Activated naive CD8-positive, alpha-beta T cell treated with anti-CD3 and anti-CD28 coated beads, Interleukin-2, amount 10 ng/mL, durations not matched to agents 7 days and 5 days (primary cell): ENCODE measurements around the gene CLDN19. TPM values are rescaled to one million over a fixed set of nuclear protein-coding genes. Genes with fewer than 3 reads are reported as not detected.
A peak's percentile ranks its signal among the peaks of the same experiment; 100 is the strongest.

Experiments used
- ATAC-seq: fragments of 150-1000 bp; cut with Tn5 transposase; one replicate; pipeline ENCODE4 v1.10.0; 2021; ENCODE audit warnings: low read depth, moderate library complexity
- POLR2A ChIA-PET: fragments of 350-600 bp; sonication (Branson Sonifier 250); formaldehyde crosslinking; loops from one replicate; lab custom pipeline; 2021; ENCODE audit warnings: antibody characterized with exemption; lab: Charles Lee
- DNase-seq: peaks from one replicate; pipeline ENCODE4 v3.0.0; 2021
- H3K27ac Mint-ChIP-seq: one replicate; pipeline ENCODE4 v1.8.0; 2022; ENCODE audit warnings: mild to moderate bottlenecking, mixed read lengths
- H3K27me3 Mint-ChIP-seq: one replicate; pipeline ENCODE4 v1.8.0; 2022; ENCODE audit warnings: mild to moderate bottlenecking, moderate library complexity, mixed read lengths
- H3K36me3 Mint-ChIP-seq: one replicate; pipeline ENCODE4 v1.8.0; 2021; ENCODE audit warnings: mild to moderate bottlenecking, mixed read lengths
- H3K4me1 Mint-ChIP-seq: one replicate; pipeline ENCODE4 v1.8.0; 2021; ENCODE audit warnings: mixed read lengths
- H3K4me3 Mint-ChIP-seq: one replicate; pipeline ENCODE4 v1.8.0; 2022; ENCODE audit warnings: mild to moderate bottlenecking, moderate library complexity, mixed read lengths
- H3K9me3 Mint-ChIP-seq: one replicate; pipeline ENCODE4 v1.8.0; 2021; ENCODE audit warnings: mixed read lengths
- total RNA-seq, 2 experiments: library from RNA; stranded (reverse); gene quantifications; one replicate each; pipeline ENCODE4 v1.2.3, GENCODE V29; 2021

CLDN19 gene, protein sequence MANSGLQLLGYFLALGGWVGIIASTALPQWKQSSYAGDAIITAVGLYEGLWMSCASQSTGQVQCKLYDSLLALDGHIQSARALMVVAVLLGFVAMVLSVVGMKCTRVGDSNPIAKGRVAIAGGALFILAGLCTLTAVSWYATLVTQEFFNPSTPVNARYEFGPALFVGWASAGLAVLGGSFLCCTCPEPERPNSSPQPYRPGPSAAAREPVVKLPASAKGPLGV
- not detected for total RNA-seq

DNA sequence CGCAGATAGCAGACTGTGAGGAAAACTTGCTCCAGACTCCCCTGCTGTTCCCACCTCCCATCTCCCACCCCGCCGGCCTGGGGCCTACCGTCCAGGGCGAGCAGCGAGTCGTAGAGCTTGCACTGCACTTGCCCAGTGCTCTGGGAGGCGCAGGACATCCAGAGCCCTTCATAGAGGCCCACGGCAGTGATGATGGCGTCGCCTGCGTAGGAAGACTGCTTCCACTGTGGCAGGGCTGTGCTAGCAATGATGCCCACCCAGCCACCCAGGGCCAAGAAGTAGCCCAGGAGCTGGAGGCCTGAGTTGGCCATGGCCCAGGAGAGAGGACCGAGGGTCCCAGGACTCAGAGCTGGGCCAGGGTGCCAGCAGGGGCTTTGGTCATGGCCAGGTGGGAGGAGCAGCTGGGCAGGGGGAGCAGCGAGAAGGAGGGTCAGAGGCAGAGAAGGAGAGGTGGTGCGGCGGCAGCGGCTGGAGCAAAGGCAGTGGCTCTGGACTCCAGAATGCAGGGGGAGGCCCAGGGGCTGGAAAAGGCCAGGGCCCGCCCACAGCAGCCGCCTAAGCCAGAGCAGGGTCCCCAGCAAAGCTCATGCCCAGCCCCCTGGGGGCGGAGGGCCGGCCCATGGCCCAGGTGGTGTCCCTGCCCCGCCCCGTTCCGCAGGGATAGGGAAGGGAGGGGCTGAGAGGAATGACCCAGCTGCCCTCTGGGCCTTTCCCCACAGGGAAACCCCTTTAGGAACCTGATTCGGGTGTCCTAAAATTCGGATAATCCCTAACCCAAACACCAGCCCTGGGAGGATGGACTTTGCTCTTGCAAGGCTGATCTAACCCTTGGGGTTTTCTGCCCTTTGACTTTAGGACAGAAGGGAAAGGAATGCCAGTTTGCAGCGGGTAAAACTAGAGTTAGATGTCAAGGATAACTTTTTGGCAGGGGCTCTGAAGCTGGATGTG, at the start of gene CLDN19:
TSS of gene CLDN19 (minus strand) at position 484 of the 948 bp plus-strand sequence. CDS start at position 311, 173 bp downstream.
- Mint-ChIP-seq H3K4me3 (no peak within 1 kb of the TSS), H3K27ac (no peak within 1 kb of the TSS), H3K36me3 (no peaks in the 10 kb centered on the region), H3K27me3 (peaks cover 3% of the 10 kb centered on the region), H3K4me1 (peaks cover 7% of the 10 kb centered on the region), H3K9me3 (no peaks in the 10 kb centered on the region)
- no peak for ATAC-seq
- POLR2A ChIA-PET: no interaction called here
- no peak for DNase-seq

DNA sequence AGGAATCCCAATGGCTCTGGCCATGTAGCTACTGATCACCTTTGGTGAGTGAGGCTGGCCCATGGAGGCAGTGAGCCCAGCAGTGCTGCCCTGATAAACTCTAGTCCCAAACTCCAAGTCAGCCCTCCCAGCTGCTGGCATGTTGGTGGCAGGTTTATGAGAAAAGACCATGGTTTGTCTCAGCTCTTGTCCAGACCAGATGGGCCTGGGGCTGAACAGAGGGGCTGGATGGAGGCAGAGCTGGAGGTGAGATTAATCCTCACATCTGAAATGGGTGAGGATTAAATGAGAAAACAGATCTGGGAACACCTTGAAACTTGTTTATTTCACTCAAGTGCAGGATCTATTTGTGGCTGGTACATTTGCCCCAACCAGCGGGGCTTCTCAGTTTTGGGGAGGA, 48.0 kb upstream of the CLDN19 start:
- no peaks in the 10 kb centered on the region for H3K9me3 Mint-ChIP-seq
- H3K36me3 Mint-ChIP-seq: no peaks in the 10 kb centered on the region
- peaks cover 8% of the 10 kb centered on the region for H3K4me1 Mint-ChIP-seq
- H3K27me3 Mint-ChIP-seq: no peaks in the 10 kb centered on the region
- POLR2A ChIA-PET: interaction anchor here (1.4 kb wide), 1 partner anchor 21 kb away, joined by 3 read pairs; the partner anchor contains the start of genes C1orf50 and P3H1
- ATAC-seq: no peak
- DNase-seq: no peak
- H3K27ac Mint-ChIP-seq: no peak overlapping the region
- H3K4me3 Mint-ChIP-seq: no peak overlapping the region

DNA sequence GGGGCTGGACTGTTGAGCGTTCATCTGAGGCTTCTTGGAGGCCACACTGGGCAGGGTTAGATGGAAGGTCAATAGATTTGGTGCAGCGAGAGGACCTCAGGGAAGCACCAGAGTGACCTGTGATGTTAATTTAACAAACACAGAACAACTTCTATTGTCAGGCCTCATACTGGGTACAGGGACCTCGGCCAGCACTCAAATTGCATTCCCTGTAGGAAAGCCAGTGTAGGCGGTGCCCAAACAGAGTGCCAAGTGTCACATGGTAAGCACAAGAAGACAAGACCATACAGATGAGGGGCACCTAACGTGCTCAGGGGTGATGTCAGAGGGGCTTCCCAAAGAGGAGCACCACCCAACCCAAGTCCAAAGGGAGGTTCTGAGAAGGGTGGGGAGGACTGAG, 46.1 kb upstream of the CLDN19 start:
- ATAC-seq: no peak
- Mint-ChIP-seq H3K4me1 (peaks cover 8% of the 10 kb centered on the region), H3K27ac (peak overlapping the region; percentile 68), H3K9me3 (no peaks in the 10 kb centered on the region), H3K4me3 (peak overlapping the region; percentile 79), H3K27me3 (no peaks in the 10 kb centered on the region), H3K36me3 (peaks cover 5% of the 10 kb centered on the region)
- POLR2A ChIA-PET: interaction anchor here (1.0 kb wide), 1 partner anchor 24 kb away, joined by 3 read pairs; no protein-coding TSS in a partner anchor
- no peak for DNase-seq

DNA sequence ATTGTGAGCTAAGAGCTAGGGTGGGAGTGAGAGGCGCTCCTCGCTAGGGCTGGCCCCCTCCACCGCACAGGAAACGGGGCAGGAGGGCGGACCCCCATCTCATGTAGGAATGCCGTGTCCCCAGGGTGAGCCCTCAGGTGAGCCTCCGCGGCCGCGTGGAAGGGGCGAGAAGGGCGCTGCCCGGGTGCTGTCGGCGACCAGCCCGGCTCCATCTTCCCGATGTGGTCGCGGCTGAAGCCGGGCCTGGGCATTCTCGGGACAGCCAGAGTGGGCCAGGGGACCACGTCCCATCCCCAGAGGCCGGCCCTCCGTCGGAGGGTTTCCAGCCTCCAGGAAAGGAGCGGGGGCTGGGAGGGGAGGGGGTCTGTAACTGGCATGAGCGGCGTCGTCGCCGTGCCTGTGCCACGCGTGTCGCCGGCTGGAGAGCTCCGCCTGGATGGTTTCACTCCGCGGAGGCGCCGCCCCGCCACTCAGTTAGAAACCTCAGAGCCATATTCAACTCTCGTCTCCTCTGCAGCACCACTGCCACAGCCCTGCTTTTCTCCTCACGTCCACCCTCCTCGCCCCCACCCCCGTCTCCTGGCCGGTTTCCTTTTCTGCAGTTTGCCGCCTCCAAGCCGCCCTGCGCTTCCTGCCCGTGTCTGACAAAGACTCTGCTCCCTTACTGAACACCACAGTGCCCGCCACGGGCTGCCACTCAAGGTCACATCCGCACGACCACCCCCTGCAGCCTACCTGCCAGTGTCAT, 45.1 kb upstream of the CLDN19 start, which contains the start of gene TMEM269:
TSS of gene TMEM269 (plus strand) at position 46 of the 748 bp plus-strand sequence. CDS start 4,903 bp downstream, outside the sequence.
- Mint-ChIP-seq H3K36me3 (peaks cover 11% of the 10 kb centered on the region), H3K27me3 (no peaks in the 10 kb centered on the region), H3K27ac (peak within 1 kb of the TSS; percentile 68), H3K9me3 (no peaks in the 10 kb centered on the region), H3K4me3 (peak within 1 kb of the TSS; percentile 79), H3K4me1 (peaks cover 8% of the 10 kb centered on the region)
- DNase-seq: peak; percentile 65
- POLR2A ChIA-PET: interaction anchor here (0.6 to 1.9 kb wide), 5 partner anchors 17 to 124 kb away, joined by 3 to 11 read pairs (median 3); partner anchors contain the start of genes C1orf50 and P3H1
- ATAC-seq: peak; percentile 88

DNA sequence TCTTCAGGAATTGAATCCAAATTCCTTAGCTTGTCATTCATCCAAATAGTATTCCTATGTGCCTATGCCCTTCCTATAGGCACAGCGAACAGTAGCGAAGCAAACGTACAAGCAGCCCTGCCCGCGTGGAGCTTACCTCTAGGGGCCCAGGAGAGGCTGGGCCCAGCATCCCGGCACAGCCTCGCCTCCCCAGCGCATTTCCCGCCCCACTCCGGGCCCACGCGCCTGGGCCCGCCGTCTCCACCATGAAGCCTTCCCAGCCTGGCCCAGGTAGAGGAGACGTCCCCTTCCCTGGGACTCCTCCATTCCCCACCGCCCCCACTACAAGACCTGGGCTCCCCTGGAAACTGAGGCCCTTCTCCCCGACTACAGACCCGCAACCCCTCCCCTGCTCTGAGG, 44.5 kb upstream of the CLDN19 start:
- no peaks in the 10 kb centered on the region for H3K27me3 Mint-ChIP-seq
- peaks cover 11% of the 10 kb centered on the region for H3K36me3 Mint-ChIP-seq
- H3K27ac Mint-ChIP-seq: peak overlapping the region; percentile 57
- H3K9me3 Mint-ChIP-seq: no peaks in the 10 kb centered on the region
- no peak for DNase-seq
- H3K4me1 Mint-ChIP-seq: peaks cover 13% of the 10 kb centered on the region
- no peak for ATAC-seq
- POLR2A ChIA-PET: interaction anchor here (0.6 to 1.9 kb wide), 4 partner anchors 16 to 123 kb away, joined by 3 to 11 read pairs (median 4); partner anchors contain the start of genes C1orf50 and P3H1
- peak overlapping the region; percentile 29 for H3K4me3 Mint-ChIP-seq

DNA sequence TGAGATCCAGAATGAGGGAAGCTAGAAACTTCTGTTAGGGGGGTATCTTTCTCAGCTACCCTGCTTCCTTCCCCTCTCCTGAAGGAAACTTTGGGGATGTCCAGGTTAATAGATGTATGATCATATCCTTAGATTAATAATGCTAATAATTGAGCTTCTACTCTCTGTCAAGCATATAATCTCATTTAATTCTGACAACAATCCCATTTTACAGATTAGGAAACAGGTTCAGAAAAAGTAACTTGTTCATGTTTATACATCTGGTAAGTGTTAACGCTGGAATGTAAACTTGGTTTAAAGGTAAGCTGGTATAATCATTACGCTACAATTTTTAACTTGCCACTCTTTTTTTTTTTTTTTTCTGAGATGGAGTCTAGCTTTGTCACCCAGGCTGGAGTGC, 43.1 kb upstream of the CLDN19 start:
- Mint-ChIP-seq H3K4me3 (no peak overlapping the region), H3K27ac (no peak overlapping the region), H3K27me3 (no peaks in the 10 kb centered on the region), H3K4me1 (peaks cover 22% of the 10 kb centered on the region), H3K36me3 (peaks cover 14% of the 10 kb centered on the region), H3K9me3 (no peaks in the 10 kb centered on the region)
- DNase-seq (no peak), ATAC-seq (no peak)
- POLR2A ChIA-PET: interaction anchor here (0.7 to 2.0 kb wide), 3 partner anchors 16 to 327 kb away, joined by 3 to 12 read pairs (median 4); partner anchors contain the start of genes C1orf50, P3H1, SVBP and ZMYND12

DNA sequence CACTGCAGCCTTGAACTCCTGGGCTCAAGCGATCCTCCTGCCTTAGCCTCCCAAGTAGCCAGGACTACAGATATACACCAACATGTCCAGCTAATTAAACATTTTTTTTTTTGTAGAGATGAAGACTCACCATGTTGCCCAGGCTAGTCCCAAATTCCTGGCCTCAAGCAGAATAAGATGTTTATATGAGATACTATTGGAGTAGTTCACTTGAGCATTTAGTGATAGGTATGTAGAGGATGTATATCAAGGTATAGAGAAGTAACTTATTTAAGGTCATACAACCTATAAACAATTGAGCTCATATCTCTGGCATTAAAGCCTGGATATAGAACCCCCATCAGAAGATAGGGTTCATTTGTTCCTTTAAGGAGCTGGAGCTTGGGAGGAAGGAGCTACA, 40.1 kb upstream of the CLDN19 start:
- Mint-ChIP-seq H3K27me3 (no peaks in the 10 kb centered on the region), H3K9me3 (no peaks in the 10 kb centered on the region), H3K4me3 (no peak overlapping the region), H3K27ac (no peak overlapping the region), H3K36me3 (peaks cover 24% of the 10 kb centered on the region), H3K4me1 (peaks cover 15% of the 10 kb centered on the region)
- POLR2A ChIA-PET: interaction anchor here (5.2 kb wide), 1 partner anchor 13 kb away, joined by 37 read pairs; the partner anchor contains the start of genes C1orf50 and P3H1
- ATAC-seq (no peak), DNase-seq (no peak)

DNA sequence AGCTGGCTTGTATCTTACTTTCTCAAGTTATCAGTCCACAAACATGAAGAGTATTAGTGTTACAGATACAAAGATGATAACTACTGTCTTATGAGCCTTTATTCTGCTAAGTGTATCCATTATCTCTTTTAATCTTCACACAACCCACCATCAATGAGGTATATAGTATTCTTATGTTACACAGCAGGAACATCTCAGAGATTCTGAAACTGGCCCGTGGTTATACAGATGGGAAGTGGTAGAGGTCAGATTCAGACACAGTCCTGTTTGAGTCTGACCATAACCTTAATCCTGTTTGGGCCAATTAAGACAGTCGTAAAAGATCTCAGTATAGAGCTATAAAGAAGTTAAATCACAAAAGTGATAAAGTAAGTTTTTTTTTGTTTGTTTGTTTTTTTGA, 39.7 kb upstream of the CLDN19 start:
- DNase-seq (no peak), ATAC-seq (no peak)
- H3K27me3 Mint-ChIP-seq: no peaks in the 10 kb centered on the region
- POLR2A ChIA-PET: interaction anchor here (5.2 kb wide), 1 partner anchor 12 kb away, joined by 37 read pairs; the partner anchor contains the start of genes C1orf50 and P3H1
- peaks cover 27% of the 10 kb centered on the region for H3K36me3 Mint-ChIP-seq
- H3K4me1 Mint-ChIP-seq: peaks cover 15% of the 10 kb centered on the region
- peak overlapping the region; percentile 0 for H3K27ac Mint-ChIP-seq
- H3K4me3 Mint-ChIP-seq: no peak overlapping the region
- no peaks in the 10 kb centered on the region for H3K9me3 Mint-ChIP-seq

DNA sequence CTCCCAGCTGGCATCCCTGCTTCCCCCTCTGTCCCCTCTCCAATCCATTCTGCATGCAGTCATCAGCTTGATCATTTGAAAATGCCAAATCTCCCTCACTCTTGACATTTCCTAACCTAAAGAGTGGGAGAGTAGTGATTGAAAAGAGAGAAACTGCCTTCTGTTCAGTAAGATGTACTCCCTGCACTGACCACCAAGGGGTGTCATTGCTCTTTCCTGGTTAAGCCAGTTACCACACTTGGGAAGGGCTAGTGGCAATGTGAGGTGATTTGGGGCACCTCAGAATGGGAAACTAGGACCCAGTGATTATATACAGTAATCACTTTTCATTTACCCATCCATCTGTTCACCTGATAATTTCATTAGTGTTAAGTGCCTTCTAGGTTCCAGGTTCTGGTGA, 37.8 kb upstream of the CLDN19 start:
- no peaks in the 10 kb centered on the region for H3K27me3 Mint-ChIP-seq
- POLR2A ChIA-PET: interaction anchor here (0.7 to 5.2 kb wide), 2 partner anchors 11 to 179 kb away, joined by 3 to 37 read pairs; partner anchors contain the start of genes C1orf50 and P3H1
- no peak for DNase-seq
- no peak overlapping the region for H3K27ac Mint-ChIP-seq
- no peaks in the 10 kb centered on the region for H3K9me3 Mint-ChIP-seq
- H3K4me1 Mint-ChIP-seq: peaks cover 16% of the 10 kb centered on the region
- H3K36me3 Mint-ChIP-seq: peaks cover 29% of the 10 kb centered on the region
- ATAC-seq: no peak
- no peak overlapping the region for H3K4me3 Mint-ChIP-seq

DNA sequence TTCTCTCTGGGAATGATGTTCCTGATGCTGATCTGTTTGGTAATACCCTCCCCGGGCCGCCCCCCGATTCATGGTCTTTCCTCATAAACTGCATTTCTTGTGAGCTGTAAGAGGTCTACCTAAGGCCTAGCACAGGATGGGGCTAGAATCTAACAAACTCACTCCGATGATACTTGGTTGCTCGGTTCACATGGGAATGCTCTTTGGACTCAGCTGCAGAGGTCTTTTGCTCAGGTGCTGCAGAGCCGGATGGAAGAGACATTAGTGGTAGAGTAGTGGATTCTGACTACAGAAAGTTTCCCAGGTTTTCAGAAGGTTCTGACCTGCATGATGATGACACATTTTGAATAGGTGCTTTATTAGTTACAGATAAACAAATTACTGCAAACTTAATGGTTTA, 36.5 kb upstream of the CLDN19 start:
- Mint-ChIP-seq H3K27me3 (no peaks in the 10 kb centered on the region), H3K9me3 (no peaks in the 10 kb centered on the region), H3K4me1 (peaks cover 20% of the 10 kb centered on the region), H3K27ac (no peak overlapping the region), H3K4me3 (no peak overlapping the region), H3K36me3 (peaks cover 28% of the 10 kb centered on the region)
- POLR2A ChIA-PET: interaction anchor here (0.6 to 5.2 kb wide), 2 partner anchors 9 to 572 kb away, joined by 3 to 37 read pairs; partner anchors contain the start of genes C1orf50 and P3H1
- ATAC-seq (no peak), DNase-seq (no peak)

DNA sequence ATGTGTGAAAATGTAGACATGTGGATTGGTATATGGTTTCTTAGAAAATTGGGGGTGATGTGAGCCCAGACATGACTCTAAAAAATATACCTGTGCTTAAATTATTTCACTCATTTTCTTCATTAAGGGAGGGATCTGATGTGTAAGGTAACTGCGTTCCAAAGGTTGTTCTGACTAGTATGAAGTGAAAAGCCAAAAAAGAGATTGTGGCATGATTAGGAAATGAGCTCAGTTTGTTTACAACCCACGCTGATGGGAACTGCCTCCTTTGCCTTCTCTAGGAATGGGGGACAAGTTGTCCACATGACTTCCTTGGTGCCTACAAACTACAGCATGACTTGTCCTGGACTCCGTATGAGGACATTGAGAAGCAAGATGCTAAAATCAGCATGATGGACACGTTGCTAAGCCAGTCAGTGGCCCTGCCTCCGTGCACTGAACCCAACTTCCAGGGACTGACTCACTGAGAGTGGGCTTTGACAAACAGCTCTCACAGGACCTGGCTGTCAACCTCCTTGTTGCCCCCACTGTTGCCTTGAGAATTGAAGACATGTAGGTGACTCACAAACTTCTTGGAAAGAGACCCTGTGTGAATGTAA, 35.0 kb upstream of the CLDN19 start:
- ATAC-seq (no peak), DNase-seq (no peak)
- H3K4me1 Mint-ChIP-seq: peaks cover 25% of the 10 kb centered on the region
- H3K27me3 Mint-ChIP-seq: no peaks in the 10 kb centered on the region
- H3K4me3 Mint-ChIP-seq: no peak overlapping the region
- POLR2A ChIA-PET: no interaction called here
- H3K9me3 Mint-ChIP-seq: no peaks in the 10 kb centered on the region
- H3K27ac Mint-ChIP-seq: no peak overlapping the region
- H3K36me3 Mint-ChIP-seq: peaks cover 27% of the 10 kb centered on the region

DNA sequence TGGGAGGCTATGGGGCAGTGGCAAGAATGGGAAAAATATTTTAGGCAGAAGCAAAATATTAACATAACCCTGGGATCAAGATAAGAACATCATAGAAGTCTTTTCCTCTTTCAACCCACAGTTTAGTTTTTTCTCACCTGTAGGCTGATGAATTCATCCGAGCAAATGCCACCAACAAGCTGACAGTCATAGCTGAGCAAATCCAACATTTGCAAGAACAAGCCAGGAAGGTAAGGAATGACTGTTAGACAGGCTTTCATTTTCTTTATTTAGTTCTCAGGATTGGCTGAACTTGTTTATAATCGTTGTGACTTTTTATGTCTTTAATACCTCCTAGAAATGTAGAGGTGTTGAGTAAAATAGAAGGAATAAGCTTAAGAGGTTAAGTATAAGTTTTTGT, 33.4 kb upstream of the CLDN19 start:
- H3K36me3 Mint-ChIP-seq: peaks cover 33% of the 10 kb centered on the region
- H3K27ac Mint-ChIP-seq: no peak overlapping the region
- no peak overlapping the region for H3K4me3 Mint-ChIP-seq
- POLR2A ChIA-PET: no interaction called here
- H3K27me3 Mint-ChIP-seq: no peaks in the 10 kb centered on the region
- no peaks in the 10 kb centered on the region for H3K9me3 Mint-ChIP-seq
- peaks cover 19% of the 10 kb centered on the region for H3K4me1 Mint-ChIP-seq
- ATAC-seq (no peak), DNase-seq (no peak)
